Measurements from ENCODE around the gene CAPN5. TPM values are rescaled to one million over a fixed set of nuclear protein-coding genes. Genes with fewer than 3 reads are reported as not detected.

The CAPN5 gene
- total and polyA plus RNA-seq, 2 of the 8 experiments (the other 6 are each of a cell fraction or from before 2014, with no cell fraction given): 21.5 to 22.4 TPM

- Histone ChIP-seq H3K14ac (ENCODE audit: insufficient read length) (no peak overlapping the region), H2BK15ac (ENCODE audit: low read length) (no peak overlapping the region), H2BK12ac (ENCODE audit: low read depth, low read length) (no peak overlapping the region), H2BK120ac (replicated peaks; ENCODE audit: low read depth, low read length) (no peak overlapping the region), H3K36me3 (ENCODE audit: control insufficient read depth in 2 of 4, insufficient read depth in 4 of 4, low read length in 3 of 4) (no peaks in the 10 kb centered on the region; a peak in 1 of 8 replicates), H3K27me3 (replicated peaks in 1 of 4; ENCODE audit: control insufficient read depth in 3 of 4, extremely low read depth in 1 of 4, insufficient read depth in 3 of 4, low read length in 3 of 4) (no peaks in the 10 kb centered on the region), H3K79me2 (ENCODE audit: control insufficient read depth in 1 of 2, insufficient read depth in 2 of 2, low read length in 2 of 2) (no peaks in the 10 kb centered on the region), H3K9ac (replicated peaks in 1 of 4; ENCODE audit: extremely low read depth in 1 of 4, low read depth in 3 of 4, low read length in 3 of 4) (no peak overlapping the region), H3K79me1 (ENCODE audit: low read depth, low read length) (no peaks in the 10 kb centered on the region), H3K4me2 (ENCODE audit: insufficient read depth in 1 of 2, low read depth in 2 of 2, low read length in 2 of 2) (no peak overlapping the region), H2AFZ (ENCODE audit: low read length) (no peak overlapping the region), H4K91ac (replicated peaks; ENCODE audit: insufficient read length, low read length) (no peak overlapping the region), H4K5ac (ENCODE audit: insufficient read length, low read depth, low read length) (no peak overlapping the region), H3K4ac (replicated peaks; ENCODE audit: insufficient read length, low read depth, low read length) (no peak overlapping the region), H3K27ac (ENCODE audit: low read depth, low read length) (no peak overlapping the region), H4K20me1 (replicated peaks in 1 of 2; ENCODE audit: control insufficient read depth in 1 of 2, insufficient read depth in 2 of 2, low read length in 2 of 2) (no peaks in the 10 kb centered on the region), H2BK5ac (ENCODE audit: low read depth, low read length) (no peak overlapping the region), H3K56ac (replicated peaks; ENCODE audit: insufficient read length, low read depth, low read length) (no peak overlapping the region), H3K23me2 (ENCODE audit: low read depth, low read length) (no peaks in the 10 kb centered on the region), H3K9me3 (ENCODE audit: insufficient read depth in 2 of 2, low read depth in 1 of 2, low read length in 1 of 2) (no peaks in the 10 kb centered on the region), H3K18ac (ENCODE audit: extremely low read depth, low read length) (no peak overlapping the region), H3K23ac (ENCODE audit: insufficient read length) (no peak overlapping the region), H2AK5ac (ENCODE audit: low read depth, low read length) (no peak overlapping the region), H3K4me3 (ENCODE audit: extremely low read depth in 1 of 4, insufficient read depth in 2 of 4, low read depth in 3 of 4, low read length in 4 of 4) (no peak overlapping the region), H3K4me1 (replicated peaks in 1 of 4; ENCODE audit: control insufficient read depth in 3 of 4, insufficient read depth in 4 of 4, low read length in 3 of 4) (peaks cover 0 to 4% (median 0%) of the 10 kb centered on the region in 4 experiments; a peak in 1 of 7 replicates), H2BK20ac (ENCODE audit: low read length) (no peak overlapping the region), H4K8ac (ENCODE audit: extremely low read depth, insufficient read depth, low read length) (no peak overlapping the region)
- FAIRE-seq (no peak), DNase-seq (ENCODE audit: low read depth in 1 of 2, low spot score in 2 of 2) (no peak)
- ChIA-PET POLR2A (ENCODE audit: partially characterized antibody) (no interaction called here), CTCF (ENCODE audit: partially characterized antibody) (interaction anchor here (0.7 to 16.2 kb wide), 6 partner anchors 10 to 64 kb away, joined by 3 to 104 read pairs (median 6); partner anchors contain the start of gene MYO7A)
- 75% methylated on average over 5 of the region's 10 CpGs; no CpG with 5 or more reads in 1 of the 2 experiments for WGBS, 2 experiments (ENCODE audit: extremely low coverage in 1 of 2, insufficient coverage in 1 of 2, insufficient read length in 1 of 2, insufficient replicate concordance in 2 of 2, low coverage in 1 of 2, low lambda C conversion rate in 2 of 2, missing lambda C conversion rate in 1 of 2)
- TF ChIP-seq SUZ12 (IDR thresholded peaks at IDR 0.05; ENCODE audit: low read length) (no peak), POU5F1 (IDR thresholded peaks at IDR 0.05; ENCODE audit: low read depth, low read length) (no peak)
These were observed 87.8 kb downstream of the CAPN5 start for GRCh38 chr11:77154381-77155081.
